GM21723 (cell line): ENCODE data around the gene HEATR5A.
A peak's percentile ranks its signal among the peaks of the same experiment; 100 is the strongest.
"Not testable (repeated sequence)": the region's sequence is repeated elsewhere in the genome, so short reads cannot be mapped to it uniquely, and the experiment has no call there.

ENCODE experiments used
- ATAC-seq: cut with Tn5 transposase; IDR thresholded peaks from one replicate; pipeline ENCODE4 v1.9.1; 2021; ENCODE audit warnings: mild to moderate bottlenecking, moderate library complexity; ENCODE audit not compliant: unreplicated experiment

Gene HEATR5A

DNA sequence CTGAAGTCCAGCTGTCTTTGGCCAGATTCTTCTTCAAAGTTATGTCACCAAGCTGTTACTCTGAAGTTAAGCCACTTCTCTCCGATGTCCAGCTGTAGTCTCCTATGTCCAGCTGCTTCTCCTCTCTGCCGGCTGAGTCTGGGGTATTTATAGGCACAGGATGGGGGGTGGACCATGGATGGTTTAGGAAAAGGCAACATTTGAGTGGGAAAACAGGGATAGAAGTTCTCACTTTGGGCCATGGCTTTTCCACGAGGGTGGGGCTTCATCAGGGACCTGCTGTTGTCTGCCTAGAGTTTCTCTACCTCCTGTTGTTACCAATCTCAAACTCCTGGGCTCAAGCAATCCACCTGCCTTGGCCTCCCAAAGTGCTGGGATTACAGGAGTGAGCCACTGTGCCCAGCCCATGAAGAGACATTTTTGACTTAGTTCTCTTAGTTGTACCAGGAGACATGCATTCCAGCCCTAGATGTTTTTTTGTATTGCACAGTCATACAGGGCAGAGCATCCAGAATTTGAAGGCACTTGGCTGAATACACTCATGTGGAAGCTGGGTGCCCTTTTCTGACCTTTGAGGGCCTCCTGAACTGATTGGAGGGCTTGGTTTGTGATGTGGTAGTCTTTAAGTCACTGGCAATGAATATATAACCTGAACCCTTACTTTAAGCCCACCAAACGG, 132.9 kb downstream of the HEATR5A start:
- no peak for ATAC-seq

DNA sequence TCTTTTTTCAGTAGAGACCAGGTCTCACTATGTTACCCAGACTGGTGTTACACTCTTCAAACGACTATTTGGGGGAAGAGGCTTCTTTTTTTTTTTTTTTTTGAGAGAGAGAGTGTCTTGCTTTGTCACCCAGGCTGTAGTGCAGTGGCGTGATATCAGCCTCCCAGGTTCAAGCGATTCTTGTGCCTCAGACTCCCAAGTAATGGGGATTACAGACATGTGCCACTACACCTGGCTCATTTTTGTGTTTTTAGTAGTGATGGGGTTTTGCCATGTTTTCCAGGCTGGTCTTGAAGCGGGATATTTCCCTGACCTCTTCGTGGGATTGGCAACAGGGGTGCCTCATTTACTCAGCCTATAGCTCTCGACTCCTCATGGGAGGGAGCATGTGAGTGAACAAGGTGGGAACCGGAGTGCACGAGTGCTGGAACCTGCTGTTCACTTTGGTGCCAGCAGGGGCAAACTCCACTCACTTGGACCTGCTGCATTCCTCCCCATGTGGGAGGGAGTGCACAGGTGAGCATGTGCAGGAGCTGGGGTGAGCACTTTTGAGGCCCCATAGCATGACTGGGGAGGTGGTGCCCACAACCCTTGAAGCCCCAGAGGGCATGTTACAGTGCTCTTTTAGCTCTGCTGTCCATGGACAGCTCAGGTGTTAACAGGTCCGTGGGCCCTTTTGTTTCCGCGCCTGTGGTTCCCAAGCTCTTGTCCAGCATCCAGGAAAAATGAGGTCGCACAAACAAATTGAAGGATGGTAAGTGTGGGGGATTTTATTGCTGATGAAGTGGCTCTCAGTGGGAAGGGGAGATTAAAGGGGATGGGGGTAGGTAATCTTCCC, 133.7 kb downstream of the HEATR5A start:
- no peak for ATAC-seq

DNA sequence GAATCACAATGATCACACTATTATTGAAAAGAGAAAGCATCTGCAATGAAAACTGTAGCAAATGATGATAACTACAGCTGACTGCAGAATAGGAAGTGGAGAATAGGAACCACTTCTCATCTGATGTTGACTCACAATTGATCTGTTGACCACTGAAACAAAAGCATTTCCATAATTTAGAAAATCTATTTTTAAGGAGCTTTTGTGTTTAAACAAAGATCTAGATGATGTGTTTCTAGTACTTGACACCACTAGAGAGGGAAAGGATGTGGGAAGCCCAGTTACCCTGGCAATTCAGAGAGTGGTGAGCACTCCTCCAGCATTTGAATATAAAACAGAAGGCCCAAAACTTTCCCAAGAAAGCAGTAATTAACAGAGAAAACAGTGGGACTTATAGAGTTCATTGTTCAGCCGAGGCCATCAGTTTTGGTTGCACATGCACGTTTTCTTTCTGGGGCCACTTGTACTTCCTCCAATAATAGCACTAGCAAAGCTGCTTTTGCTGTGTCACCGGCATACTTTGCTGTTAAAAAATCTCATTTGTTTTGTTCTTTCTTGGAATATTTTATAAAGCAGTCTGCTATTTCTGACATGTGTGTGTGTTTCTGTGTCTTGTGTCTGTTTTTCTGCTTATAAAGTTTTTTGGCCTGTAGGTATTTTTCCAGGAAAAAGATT, 136.6 kb downstream of the HEATR5A start:
- peak; percentile 84 for ATAC-seq

DNA sequence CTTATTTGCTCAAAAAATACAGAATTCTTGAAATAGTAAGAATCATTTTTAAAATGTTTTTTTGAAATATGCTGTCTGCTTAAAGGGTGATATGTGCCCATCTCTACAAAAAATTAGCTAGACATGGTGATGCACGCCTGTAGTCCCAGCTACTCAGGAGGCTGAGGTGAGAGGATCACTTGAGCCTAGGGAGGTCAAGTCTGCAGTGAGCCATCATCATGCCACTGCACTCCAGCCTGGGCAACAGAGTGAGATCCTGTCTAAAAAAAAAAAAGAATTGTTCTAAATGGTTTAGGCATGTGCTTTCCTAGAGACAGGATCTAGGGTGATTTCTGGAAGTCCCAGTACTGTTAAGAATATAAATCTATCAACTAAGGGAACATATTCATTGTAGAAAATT, 137.2 kb downstream of the HEATR5A start:
- peak; percentile 28 for ATAC-seq

- no peak for ATAC-seq
Measured at GRCh38 chr14:31280871-31281220, 139.5 kb downstream of the HEATR5A start.

GRCh38 chr14:31280132-31280870, 140.0 kb downstream of the HEATR5A start:
- no peak for ATAC-seq

DNA sequence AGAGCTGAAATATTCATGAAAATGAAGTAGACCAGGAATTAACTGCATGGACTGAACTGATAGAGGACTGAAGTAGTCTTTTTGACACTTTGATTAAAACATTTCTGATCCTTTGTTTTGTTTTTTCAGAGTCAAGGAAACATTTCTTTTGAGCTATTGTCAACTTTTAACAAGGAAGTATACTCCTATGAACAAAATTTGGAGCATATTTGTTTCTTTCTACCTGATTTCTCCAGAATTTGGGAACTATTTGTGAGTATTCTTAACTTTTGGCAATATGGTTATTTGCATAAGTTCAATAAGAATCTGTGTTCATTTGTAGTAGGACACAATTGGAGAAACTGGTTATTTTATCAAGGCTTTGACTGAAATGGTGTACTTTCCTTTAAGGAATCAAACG, 141.5 kb downstream of the HEATR5A start:
- ATAC-seq, result no peak

GRCh38 chr14:31277085-31277484, 143.3 kb downstream of the HEATR5A start:
- ATAC-seq, result no peak

DNA sequence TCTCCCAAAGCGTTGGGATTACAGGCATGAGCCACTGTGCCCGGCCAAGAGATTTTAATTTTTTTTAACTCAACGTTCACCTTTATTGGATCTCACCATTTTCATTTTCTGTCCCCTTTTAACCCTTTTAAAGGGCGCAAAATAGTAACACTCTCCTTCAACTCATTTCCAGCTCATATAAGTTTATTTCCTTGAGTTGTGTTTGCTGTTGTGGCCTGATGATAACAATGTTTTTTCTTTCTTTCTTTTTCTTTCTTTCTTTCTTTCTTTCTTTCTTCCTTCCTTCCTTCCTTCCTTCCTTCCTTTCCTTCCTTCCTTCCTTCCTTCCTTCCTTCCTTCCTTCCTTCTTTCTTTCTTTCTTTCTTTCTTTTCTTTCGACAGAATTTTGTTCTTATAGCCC, 143.9 kb downstream of the HEATR5A start:
- ATAC-seq, result not testable (repeated sequence)

DNA sequence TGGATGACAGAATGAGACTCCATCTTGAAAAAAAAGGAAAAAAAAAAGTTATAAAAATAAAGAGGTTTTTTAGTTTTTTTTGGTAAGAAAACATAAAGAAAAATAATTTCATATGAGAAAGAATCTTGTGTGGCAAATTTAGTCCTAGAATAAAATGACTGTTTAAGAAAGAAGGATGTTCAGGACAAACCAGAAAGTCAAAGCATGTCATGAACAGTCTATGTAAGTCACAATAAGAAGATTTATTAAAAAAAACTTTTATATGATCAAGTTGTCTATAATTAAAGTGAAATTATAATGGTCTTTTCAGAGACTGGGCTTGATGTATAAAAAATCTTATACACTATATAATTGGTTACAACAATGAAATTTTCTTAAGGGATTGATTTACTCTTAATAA, 144.6 kb downstream of the HEATR5A start:
- ATAC-seq, result no peak

GRCh38 chr14:31271648-31272047, 148.7 kb downstream of the HEATR5A start:
- ATAC-seq, result no peak

DNA sequence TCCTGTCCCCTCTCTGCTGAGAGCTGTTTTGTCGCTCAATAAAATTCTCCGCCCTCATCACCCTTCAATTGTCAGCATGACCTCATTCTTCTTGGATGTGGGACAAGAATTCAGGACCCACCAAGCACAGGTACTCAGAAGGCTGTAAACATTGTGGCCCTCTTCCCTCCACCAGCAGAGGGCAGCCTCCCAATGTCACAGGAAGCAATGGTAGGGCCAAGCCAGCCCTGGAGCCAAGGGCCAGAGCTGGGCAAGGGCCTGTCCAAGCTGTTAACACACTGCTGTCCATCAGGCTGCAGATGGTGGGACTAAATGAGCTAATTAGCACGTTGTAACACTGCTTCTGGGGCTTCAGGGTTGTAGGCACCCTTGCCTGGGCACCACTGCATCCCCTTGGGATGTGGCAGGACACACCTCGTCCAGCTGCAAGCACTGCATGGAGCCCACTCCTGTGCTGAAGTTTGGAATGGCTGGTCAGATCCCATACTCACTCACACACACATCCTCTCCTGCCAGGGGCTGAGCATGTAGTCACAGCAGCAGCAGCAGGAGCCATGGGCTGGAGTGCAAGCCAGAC, 150.1 kb downstream of the HEATR5A start:
- ATAC-seq, result no peak

- ATAC-seq, result no peak
Measured at GRCh38 chr14:31269634-31270195, 150.6 kb downstream of the HEATR5A start.

DNA sequence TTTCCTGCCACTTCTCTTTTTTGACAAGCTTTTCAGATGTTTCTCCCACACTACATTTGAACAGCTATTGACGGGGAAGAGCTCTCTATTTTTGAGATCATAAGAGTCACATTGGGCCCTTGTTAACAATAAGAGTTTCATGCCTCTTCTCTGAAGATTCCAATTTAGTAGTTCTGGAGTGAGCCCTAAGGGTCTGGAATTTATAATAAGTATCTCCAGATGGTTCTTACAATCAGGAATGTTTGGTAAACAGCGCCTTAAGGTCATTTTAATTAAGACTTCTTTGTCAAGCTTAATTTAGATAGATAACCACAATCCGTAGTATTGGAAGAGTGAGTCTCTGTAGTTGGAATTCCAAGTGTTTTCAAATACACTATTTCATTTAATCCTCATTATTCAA, 152.1 kb downstream of the HEATR5A start:
- ATAC-seq, result no peak

DNA sequence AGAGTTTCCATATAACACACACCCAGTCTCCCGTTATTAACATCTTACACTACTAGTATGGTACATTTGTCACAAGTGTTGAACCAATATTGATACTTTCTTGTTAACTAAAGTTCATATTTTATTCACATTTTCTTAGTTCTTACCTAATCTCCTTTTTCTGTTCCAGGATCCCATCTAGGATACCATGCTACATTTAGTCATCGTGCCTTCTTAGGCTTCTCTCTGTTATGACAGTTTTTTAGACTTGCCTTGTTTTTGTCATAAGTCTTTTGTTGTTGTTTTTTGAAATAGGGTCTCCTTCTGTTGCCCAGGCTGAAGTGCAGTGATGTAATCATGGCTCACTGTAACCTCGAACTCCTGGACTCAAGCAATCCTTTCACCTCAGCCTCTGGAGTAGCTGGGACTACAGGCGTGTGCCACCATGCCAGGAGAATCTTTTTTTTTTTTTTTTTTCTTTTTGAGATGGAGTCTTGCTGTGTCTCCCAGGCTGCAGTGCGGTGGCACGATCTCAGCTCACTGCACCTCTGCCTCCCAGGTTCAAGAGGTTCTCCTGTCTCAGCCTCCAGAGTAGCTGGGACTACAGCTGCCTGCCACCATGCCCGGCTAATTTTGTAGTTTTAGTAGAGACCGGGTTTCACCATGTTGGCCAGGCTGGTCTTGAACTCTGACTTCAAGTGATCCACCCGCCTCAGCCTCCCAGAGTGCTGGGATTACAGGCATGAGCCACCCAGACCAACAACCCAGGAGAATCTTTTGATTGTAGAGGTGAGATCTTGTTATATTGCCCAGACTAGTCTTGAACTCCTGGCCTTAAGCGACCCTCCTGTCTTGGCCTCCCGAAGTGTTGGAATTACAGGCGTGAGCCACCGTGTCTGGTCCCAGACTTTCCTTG, 153.7 kb downstream of the HEATR5A start:
- ATAC-seq, result no peak

GRCh38 chr14:31265701-31266398, 154.5 kb downstream of the HEATR5A start:
- ATAC-seq, result no peak

- no peak for ATAC-seq
Measured at GRCh38 chr14:31263485-31264133, 156.7 kb downstream of the HEATR5A start.
